NCI-H69 (cell line): ENCODE results near the gene TNNT1.
"Not testable (repeated sequence)": the region's sequence is repeated elsewhere in the genome, so short reads cannot be mapped to it uniquely, and the experiment has no call there.

Experiments
- DNase-seq: peaks from one replicate; lab custom pipeline; 2025; lab: John Stamatoyannopoulos, UW

The TNNT1 gene

GRCh38 chr19:55149078-55150003, at the start of gene TNNT1:
Gene TNNT1 (minus strand): TSS chr19:55149206. CDS start chr19:55147157, 2,049 bp downstream.
- DNase-seq: peak; percentile 40

- no peak for DNase-seq
Observed at GRCh38 chr19:55198651-55199050, 49.6 kb upstream of the TNNT1 start.

- DNase-seq: no peak
Observed at GRCh38 chr19:55197528-55197927, 48.5 kb upstream of the TNNT1 start.

- DNase-seq: no peak
Observed at GRCh38 chr19:55196803-55197202, 47.8 kb upstream of the TNNT1 start.

GRCh38 chr19:55193481-55193880, 44.5 kb upstream of the TNNT1 start:
- DNase-seq: no peak

GRCh38 chr19:55189403-55189835, 40.4 kb upstream of the TNNT1 start:
- DNase-seq: no peak

- no peak for DNase-seq
Observed at GRCh38 chr19:55188625-55189024, 39.6 kb upstream of the TNNT1 start.

GRCh38 chr19:55186080-55186479, 37.1 kb upstream of the TNNT1 start:
- no peak for DNase-seq

GRCh38 chr19:55181740-55182139, 32.7 kb upstream of the TNNT1 start:
- DNase-seq: no peak

- peak; percentile 67 for DNase-seq
Observed at GRCh38 chr19:55179606-55180484, 30.8 kb upstream of the TNNT1 start, which contains the start of gene SYT5. Gene SYT5 (minus strand): TSS chr19:55180289. CDS start chr19:55179041, 1,248 bp downstream.

GRCh38 chr19:55178781-55179599, 30.0 kb upstream of the TNNT1 start:
- peak; percentile 96 for DNase-seq

- peak; percentile 28 for DNase-seq
Observed at GRCh38 chr19:55176076-55176475, 27.1 kb upstream of the TNNT1 start.

GRCh38 chr19:55175117-55175867, 26.3 kb upstream of the TNNT1 start:
- peak; percentile 50 for DNase-seq

GRCh38 chr19:55174425-55175116, 25.6 kb upstream of the TNNT1 start:
- DNase-seq: no peak

GRCh38 chr19:55173714-55174409, 24.9 kb upstream of the TNNT1 start:
- DNase-seq: peak; percentile 85

- no peak for DNase-seq
Observed at GRCh38 chr19:55173186-55173713, 24.2 kb upstream of the TNNT1 start.

- peak; percentile 22 for DNase-seq
Observed at GRCh38 chr19:55172741-55173140, 23.7 kb upstream of the TNNT1 start.

- DNase-seq: not testable (repeated sequence)
Observed at GRCh38 chr19:55172318-55172717, 23.3 kb upstream of the TNNT1 start.

- no peak for DNase-seq
Observed at GRCh38 chr19:55171440-55171839, 22.4 kb upstream of the TNNT1 start.
